Measurements from ENCODE around the gene OSBPL9. TPM values are rescaled to one million over a fixed set of nuclear protein-coding genes. Genes with fewer than 3 reads are reported as not detected.

The OSBPL9 gene
- total RNA-seq, 1 experiment from 2014 or later = 52.6 TPM

GRCh38 chr1:51719146-51719545, 102.3 kb downstream of the OSBPL9 start:
- POLR2A ChIA-PET = no interaction called here
- DNase-seq (ENCODE audit: low read depth, low spot score) = no peak
- no peak overlapping the region for H2AFZ ChIP-seq (ENCODE audit: low read depth, low read length, poor library complexity, severe bottlenecking)
- CTCF ChIA-PET = no interaction called here
- intact Hi-C loops (cut with micrococcal nuclease) = no loop called here
- no peaks in the 10 kb centered on the region for H3K9me3 ChIP-seq (ENCODE audit: control insufficient read depth in 1 of 2, insufficient read depth in 1 of 2, low read depth in 1 of 2, low read length in 2 of 2)
- TF ChIP-seq SRF (IDR thresholded peaks at IDR 0.05; ENCODE audit: low read depth) (no peak), TCF7L2 (IDR thresholded peaks at IDR 0.05; ENCODE audit: borderline replicate concordance, extremely low read depth, insufficient read depth, insufficient read length) (no peak), POLR2A (IDR thresholded peaks at IDR 0.05; ENCODE audit: borderline replicate concordance, extremely low read depth, insufficient read depth, insufficient read length) (no peak), ZNF274 (IDR thresholded peaks at IDR 0.05; ENCODE audit: low read depth, low read length) (no peak), SP1 (IDR thresholded peaks at IDR 0.05; ENCODE audit: low read depth) (no peak), CBX3 (IDR thresholded peaks at IDR 0.05; ENCODE audit: low read depth) (no peak), CTCF (IDR thresholded peaks at IDR 0.05 in 2 of 3, conservative IDR thresholded peaks at IDR 0.05 in 1 of 3; ENCODE audit: borderline replicate concordance in 1 of 3, insufficient read depth in 1 of 3, low read depth in 2 of 3, low read length in 2 of 3) (no peak), FOSL1 (IDR thresholded peaks at IDR 0.05; ENCODE audit: low read depth) (no peak), EZH2phosphoT487 (IDR thresholded peaks at IDR 0.05; ENCODE audit: borderline replicate concordance) (no peak), YY1 (IDR thresholded peaks at IDR 0.05; ENCODE audit: extremely low read depth, insufficient replicate concordance, low read depth, low read length) (no peak), SIN3A (IDR thresholded peaks at IDR 0.05; ENCODE audit: low read depth) (no peak), RAD21 (IDR thresholded peaks at IDR 0.05; ENCODE audit: low read depth) (no peak), POLR2AphosphoS5 (IDR thresholded peaks at IDR 0.05; ENCODE audit: low read depth, low read length) (no peak), ZFX (IDR thresholded peaks at IDR 0.05) (no peak)
- no peaks in the 10 kb centered on the region for H3K36me3 ChIP-seq (ENCODE audit: control insufficient read depth in 1 of 2, insufficient read depth in 2 of 2, low read length in 2 of 2)
- H3K27ac ChIP-seq (ENCODE audit: low read depth, low read length) = no peak overlapping the region
- no peaks in the 10 kb centered on the region for H3K79me2 ChIP-seq (ENCODE audit: insufficient read depth, low read length)
- no TSS peak for BruUV-seq (replicated peaks)
- H3K9ac ChIP-seq (ENCODE audit: low read length) = no peak overlapping the region
- no peak overlapping the region for H3K4me3 ChIP-seq (replicated peaks in 1 of 2; ENCODE audit: low read depth in 1 of 2, low read length in 2 of 2)
- no peaks in the 10 kb centered on the region for H3K27me3 ChIP-seq (ENCODE audit: insufficient read depth, low read length)
- no peak for ATAC-seq
- no peaks in the 10 kb centered on the region for H3K9me2 ChIP-seq (ENCODE audit: insufficient read depth)
- no peaks in the 10 kb centered on the region for H3K4me1 ChIP-seq (ENCODE audit: control insufficient read depth in 1 of 2, insufficient read depth in 2 of 2, low read length in 2 of 2)
- no peak overlapping the region for H3K4me2 ChIP-seq (ENCODE audit: low read length)
- RAD21 ChIA-PET (ENCODE audit: low non-redundant PET in 1 of 2, low total read pairs in 2 of 2, uncharacterized antibody in 2 of 2, unreplicated experiment in 2 of 2) = no interaction called here
- H4K20me1 ChIP-seq (ENCODE audit: insufficient read depth) = no peaks in the 10 kb centered on the region
